Measurements from ENCODE around the gene CNTNAP2. TPM values are rescaled to one million over a fixed set of nuclear protein-coding genes. Genes with fewer than 3 reads are reported as not detected.

CNTNAP2 gene
- total RNA-seq, 4 donors from 2014 or later, result not detected

DNA sequence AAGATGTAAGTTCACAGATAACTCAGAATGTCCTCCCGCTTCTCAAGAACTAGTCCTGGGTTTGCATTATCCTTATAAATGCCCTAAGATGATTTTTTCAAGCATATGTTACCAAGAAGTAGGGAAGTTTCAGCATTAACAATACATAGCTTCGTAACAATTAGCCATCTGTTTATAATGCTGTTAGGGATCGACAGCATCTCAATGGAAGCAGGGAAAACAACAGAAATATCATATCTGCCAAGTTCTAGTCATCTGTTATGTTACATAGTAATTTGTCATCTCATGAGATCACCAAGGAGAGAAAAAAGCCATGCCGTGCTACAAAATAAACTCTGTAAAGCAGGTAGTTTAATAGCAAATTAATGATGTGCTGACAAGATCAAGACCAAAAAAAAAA lies 1742.4 kb downstream of the CNTNAP2 start:
- H3K4me3 ChIP-seq, result no peak overlapping the region
- in situ Hi-C loops (cut with MboI; ENCODE audit: low sequenced_read_pairs in 4 of 4), result no loop called here
- no peaks in the 10 kb centered on the region for H3K27me3 ChIP-seq
- no peak for DNase-seq
- TF ChIP-seq CTCF (IDR thresholded peaks at IDR 0.05 in 4 of 5, conservative IDR thresholded peaks at IDR 0.05 in 1 of 5), result no peak
- no peak for TF ChIP-seq POLR2A (IDR thresholded peaks at IDR 0.05)
- H3K4me1 ChIP-seq, result no peaks in the 10 kb centered on the region
- no peak for ATAC-seq
- H3K27ac ChIP-seq, result no peak overlapping the region
- no peaks in the 10 kb centered on the region for H3K9me3 ChIP-seq
- no peaks in the 10 kb centered on the region for H3K36me3 ChIP-seq
- intact Hi-C loops (cut with DNase I; ENCODE audit: low total_unique reads), result no loop called here

DNA sequence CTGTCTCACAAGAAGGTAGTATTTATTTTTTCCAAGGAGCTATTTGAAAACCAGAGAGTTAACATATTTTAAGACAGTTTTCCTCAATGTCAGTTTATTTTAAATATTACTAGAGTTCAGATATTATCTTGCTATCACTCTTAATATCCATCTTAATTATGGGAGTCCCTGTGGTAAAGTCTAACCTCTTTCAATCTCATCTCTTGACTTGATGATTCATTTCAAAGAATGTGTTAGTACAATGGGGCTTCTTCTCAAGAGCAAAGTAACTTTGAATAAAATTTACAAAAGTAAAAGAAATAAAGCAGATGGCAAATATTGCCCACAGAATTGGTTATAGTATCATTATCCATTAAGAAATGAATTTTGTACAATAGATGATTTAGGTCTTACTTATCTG lies 1742.9 kb downstream of the CNTNAP2 start:
- H3K36me3 ChIP-seq, result no peaks in the 10 kb centered on the region
- H3K9me3 ChIP-seq, result no peaks in the 10 kb centered on the region
- TF ChIP-seq CTCF (IDR thresholded peaks at IDR 0.05 in 4 of 5, conservative IDR thresholded peaks at IDR 0.05 in 1 of 5) (no peak), POLR2A (IDR thresholded peaks at IDR 0.05) (no peak)
- in situ Hi-C loops (cut with MboI; ENCODE audit: low sequenced_read_pairs in 4 of 4), result no loop called here
- intact Hi-C loops (cut with DNase I; ENCODE audit: low total_unique reads), result no loop called here
- no peaks in the 10 kb centered on the region for H3K27me3 ChIP-seq
- DNase-seq (no peak), ATAC-seq (no peak)
- no peak overlapping the region for H3K27ac ChIP-seq
- H3K4me3 ChIP-seq, result no peak overlapping the region
- no peaks in the 10 kb centered on the region for H3K4me1 ChIP-seq

DNA sequence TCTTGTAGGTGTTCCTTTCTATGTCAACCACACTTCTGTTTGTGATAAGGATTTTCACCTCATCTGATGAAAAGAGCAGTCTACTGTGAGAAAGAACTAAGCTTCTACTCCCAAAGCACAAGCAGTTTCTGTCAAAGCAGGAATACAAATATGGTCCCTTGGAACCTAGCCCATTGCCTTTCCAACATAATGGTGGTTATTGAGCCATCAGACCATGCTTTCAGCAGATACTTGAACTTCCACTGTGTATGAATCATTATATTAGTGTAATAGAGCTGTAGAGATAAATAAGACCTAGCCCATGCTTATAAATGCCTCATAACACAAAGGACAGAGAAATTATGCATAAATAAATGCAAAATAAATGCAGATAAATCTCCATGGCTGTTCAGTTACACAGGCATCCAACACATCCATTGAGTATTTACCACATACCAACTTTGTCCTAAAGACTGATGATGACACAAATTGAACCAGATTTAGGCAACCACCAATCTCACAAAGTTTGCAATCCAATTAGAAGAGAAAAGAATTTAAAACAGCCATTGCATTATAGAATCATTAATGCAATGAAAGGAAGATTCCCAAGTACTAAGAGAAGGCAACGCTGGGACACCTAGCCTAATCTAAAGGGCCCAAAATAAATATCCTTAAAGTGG lies 1744.6 kb downstream of the CNTNAP2 start:
- no peak overlapping the region for H3K4me3 ChIP-seq
- DNase-seq, result no peak
- intact Hi-C loops (cut with DNase I; ENCODE audit: low total_unique reads) (no loop called here), in situ Hi-C loops (cut with MboI; ENCODE audit: low sequenced_read_pairs in 4 of 4) (no loop called here)
- TF ChIP-seq POLR2A (IDR thresholded peaks at IDR 0.05) (no peak), CTCF (IDR thresholded peaks at IDR 0.05 in 4 of 5, conservative IDR thresholded peaks at IDR 0.05 in 1 of 5) (no peak)
- no peak for ATAC-seq
- H3K27ac ChIP-seq, result no peak overlapping the region
- no peaks in the 10 kb centered on the region for H3K4me1 ChIP-seq
- no peaks in the 10 kb centered on the region for H3K9me3 ChIP-seq
- no peaks in the 10 kb centered on the region for H3K27me3 ChIP-seq
- no peaks in the 10 kb centered on the region for H3K36me3 ChIP-seq

GRCh38 chr7:147861945-147862344 lies 1745.3 kb downstream of the CNTNAP2 start:
- ATAC-seq, result no peak
- in situ Hi-C loops (cut with MboI; ENCODE audit: low sequenced_read_pairs in 4 of 4), result no loop called here
- no peaks in the 10 kb centered on the region for H3K9me3 ChIP-seq
- H3K4me1 ChIP-seq, result no peaks in the 10 kb centered on the region
- intact Hi-C loops (cut with DNase I; ENCODE audit: low total_unique reads), result no loop called here
- TF ChIP-seq CTCF (IDR thresholded peaks at IDR 0.05 in 4 of 5, conservative IDR thresholded peaks at IDR 0.05 in 1 of 5) (no peak), POLR2A (IDR thresholded peaks at IDR 0.05) (no peak)
- H3K27me3 ChIP-seq, result no peaks in the 10 kb centered on the region
- no peak overlapping the region for H3K27ac ChIP-seq
- DNase-seq, result no peak
- H3K4me3 ChIP-seq, result no peak overlapping the region
- no peaks in the 10 kb centered on the region for H3K36me3 ChIP-seq

GRCh38 chr7:147869456-147869855 lies 1752.9 kb downstream of the CNTNAP2 start:
- H3K36me3 ChIP-seq, result no peaks in the 10 kb centered on the region
- no peak for TF ChIP-seq CTCF (IDR thresholded peaks at IDR 0.05 in 4 of 5, conservative IDR thresholded peaks at IDR 0.05 in 1 of 5)
- no peaks in the 10 kb centered on the region for H3K27me3 ChIP-seq
- intact Hi-C loops (cut with DNase I; ENCODE audit: low total_unique reads), result no loop called here
- no peak overlapping the region for H3K4me3 ChIP-seq
- no peak for ATAC-seq
- in situ Hi-C loops (cut with MboI; ENCODE audit: low sequenced_read_pairs in 4 of 4), result no loop called here
- no peak for DNase-seq
- H3K9me3 ChIP-seq, result no peaks in the 10 kb centered on the region
- no peaks in the 10 kb centered on the region for H3K4me1 ChIP-seq
- H3K27ac ChIP-seq, result no peak overlapping the region

Measured in gastrocnemius medialis (tissue), 4 donors.